ENCODE data around the gene NHLH1. TPM values are rescaled to one million over a fixed set of nuclear protein-coding genes. Genes with fewer than 3 reads are reported as not detected.

The NHLH1 gene
- total and polyA plus RNA-seq, 2 donors (not counting 3 experiments of a cell fraction or from before 2014, with no cell fraction given), result 0.46 TPM

DNA sequence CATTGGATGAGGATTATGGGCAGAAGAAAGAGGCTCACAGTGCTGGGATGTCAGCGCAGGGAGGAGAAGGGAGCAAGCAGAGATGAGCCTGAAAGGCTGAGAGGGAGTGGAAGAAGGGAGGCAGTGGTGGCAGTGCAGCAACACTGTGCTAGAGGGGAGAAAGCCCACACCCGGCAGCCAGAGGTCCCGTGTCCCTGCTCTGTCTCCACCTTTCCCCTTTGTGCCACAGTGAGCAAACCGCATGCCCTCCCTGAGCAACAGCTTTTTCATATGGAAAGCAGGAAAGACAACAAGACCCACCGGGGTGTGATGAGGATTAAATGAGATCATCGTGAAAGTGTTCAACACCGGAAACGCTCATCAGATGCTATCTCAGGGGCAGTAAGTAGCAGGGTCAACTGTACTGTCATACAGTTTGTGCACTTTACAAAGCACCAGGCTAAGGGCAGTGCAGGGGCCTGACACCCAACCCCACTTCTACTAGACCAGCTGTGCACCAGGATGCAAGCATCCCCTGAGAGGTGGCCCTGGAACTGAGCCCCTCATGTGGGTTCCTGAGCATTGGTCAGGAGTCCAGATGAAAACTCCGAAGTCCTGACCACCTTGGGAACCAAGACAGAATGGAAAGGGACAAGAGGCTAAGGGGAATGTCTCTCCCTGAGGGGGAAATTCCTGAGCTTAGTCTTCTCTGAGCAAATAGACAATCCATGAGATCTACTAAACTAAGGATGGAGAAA lies 9.1 kb downstream of the NHLH1 start:
- H3K9me1 ChIP-seq (replicated peaks; ENCODE audit: control insufficient read depth, extremely low read depth, insufficient read depth, low read length), result no peaks in the 10 kb centered on the region
- FAIRE-seq (no peak), DNase-seq (ENCODE audit: low read depth, low spot score) (no peak)
- no peak overlapping the region for H3K27ac ChIP-seq (ENCODE audit: insufficient read depth, low read depth, low read length)
- no peaks in the 10 kb centered on the region for H3K9me3 ChIP-seq (replicated peaks; ENCODE audit: control insufficient read depth, insufficient read depth, low read length)
- no peak overlapping the region for H3K4me3 ChIP-seq (replicated peaks in 1 of 3; ENCODE audit: insufficient read depth in 1 of 3, low read depth in 1 of 3, low read length in 3 of 3)
- H3K9ac ChIP-seq (replicated peaks; ENCODE audit: extremely low read depth, insufficient read depth, low read length), result no peak overlapping the region
- TF ChIP-seq GATA2 (IDR thresholded peaks at IDR 0.05; ENCODE audit: insufficient read depth, insufficient read length, low read depth, low read length) (peak; percentile 50), JUN (IDR thresholded peaks at IDR 0.05; ENCODE audit: borderline replicate concordance, insufficient read depth, insufficient read length, low read depth) (peak; percentile 10), EZH2 (IDR thresholded peaks at IDR 0.05; ENCODE audit: borderline replicate concordance, low read depth, low read length, severe bottlenecking) (no peak)
- TF ChIP-seq, protein P1, sequence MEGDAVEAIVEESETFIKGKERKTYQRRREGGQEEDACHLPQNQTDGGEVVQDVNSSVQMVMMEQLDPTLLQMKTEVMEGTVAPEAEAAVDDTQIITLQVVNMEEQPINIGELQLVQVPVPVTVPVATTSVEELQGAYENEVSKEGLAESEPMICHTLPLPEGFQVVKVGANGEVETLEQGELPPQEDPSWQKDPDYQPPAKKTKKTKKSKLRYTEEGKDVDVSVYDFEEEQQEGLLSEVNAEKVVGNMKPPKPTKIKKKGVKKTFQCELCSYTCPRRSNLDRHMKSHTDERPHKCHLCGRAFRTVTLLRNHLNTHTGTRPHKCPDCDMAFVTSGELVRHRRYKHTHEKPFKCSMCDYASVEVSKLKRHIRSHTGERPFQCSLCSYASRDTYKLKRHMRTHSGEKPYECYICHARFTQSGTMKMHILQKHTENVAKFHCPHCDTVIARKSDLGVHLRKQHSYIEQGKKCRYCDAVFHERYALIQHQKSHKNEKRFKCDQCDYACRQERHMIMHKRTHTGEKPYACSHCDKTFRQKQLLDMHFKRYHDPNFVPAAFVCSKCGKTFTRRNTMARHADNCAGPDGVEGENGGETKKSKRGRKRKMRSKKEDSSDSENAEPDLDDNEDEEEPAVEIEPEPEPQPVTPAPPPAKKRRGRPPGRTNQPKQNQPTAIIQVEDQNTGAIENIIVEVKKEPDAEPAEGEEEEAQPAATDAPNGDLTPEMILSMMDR (IDR thresholded peaks at IDR 0.05; ENCODE audit: extremely low read depth in 1 of 2, insufficient read depth in 1 of 2, low read depth in 1 of 2, low read length in 2 of 2), result no peak
- intact Hi-C loops (cut with micrococcal nuclease) (loop anchor here (1.0 kb wide), 5 partner anchors 22 to 291 kb away; no protein-coding TSS in a partner anchor), dilution Hi-C loops (cut with MboI; ENCODE audit: extremely low pct_ligation_motif_present, low sequenced_read_pairs) (no loop called here)
- CTCF ChIA-PET, result interaction anchor here (0.7 to 6.8 kb wide), 35 partner anchors 9 to 483 kb away, joined by 3 to 100 read pairs (median 8); partner anchors contain the start of genes ATP1A2, IGSF8, KCNJ9 and NHLH1
- POLR2A ChIA-PET, result no interaction called here
- no peak overlapping the region for H2AFZ ChIP-seq (ENCODE audit: low read depth, low read length)
- H4K20me1 ChIP-seq (replicated peaks; ENCODE audit: control insufficient read depth, extremely low read depth, insufficient read depth, low read length), result no peaks in the 10 kb centered on the region
- no TSS peak for BruUV-seq (replicated peaks)
- no peaks in the 10 kb centered on the region for H3K79me2 ChIP-seq (ENCODE audit: control insufficient read depth, insufficient read depth, low read length)
- no peak overlapping the region for H3K4me2 ChIP-seq (ENCODE audit: insufficient read depth, low read length)
- peaks cover 19 to 26% of the 10 kb centered on the region in 2 experiments for H3K27me3 ChIP-seq (ENCODE audit: control insufficient read depth in 2 of 2, insufficient read depth in 2 of 2, low read length in 2 of 2)
- no peaks in the 10 kb centered on the region for H3K36me3 ChIP-seq (ENCODE audit: control insufficient read depth in 2 of 2, extremely low read depth in 1 of 2, insufficient read depth in 2 of 2, low read length in 2 of 2)
- H3K4me1 ChIP-seq (ENCODE audit: control insufficient read depth, extremely low read depth, insufficient read depth, low read length), result no peaks in the 10 kb centered on the region

Data from endothelial cell of umbilical vein (primary cell).